Activated CD4-positive, alpha-beta T cell treated with anti-CD3 and anti-CD28 coated beads, Interleukin-2, amount 50 U/mL, for 24 hours (primary cell): ENCODE results near the gene USH2A.
"Not testable (repeated sequence)": the region's sequence is repeated elsewhere in the genome, so short reads cannot be mapped to it uniquely, and the experiment has no call there.

Experiments
- DNase-seq, 2 donors: peaks; one replicate each; pipeline ENCODE4 v3.0.0-alpha.2; 2020; ENCODE audit warnings: low read depth in 1 of 2, low spot score in 1 of 2

The USH2A gene

GRCh38 chr1:216054600-216054999 is 368.6 kb downstream of the USH2A start:
- no peak for DNase-seq

GRCh38 chr1:216051071-216051470 is 372.2 kb downstream of the USH2A start:
- no peak for DNase-seq

- DNase-seq, result no peak
These were observed 373.4 kb downstream of the USH2A start for GRCh38 chr1:216049741-216050430.

GRCh38 chr1:216047811-216048572 is 375.3 kb downstream of the USH2A start:
- no peak for DNase-seq

GRCh38 chr1:216046336-216046735 is 376.9 kb downstream of the USH2A start:
- no peak for DNase-seq

- DNase-seq, result no peak
These were observed 377.8 kb downstream of the USH2A start for GRCh38 chr1:216045400-216045799.

- DNase-seq, result no peak
These were observed 378.7 kb downstream of the USH2A start for GRCh38 chr1:216044538-216044937.

- DNase-seq, result no peak
These were observed 388.7 kb downstream of the USH2A start for GRCh38 chr1:216034506-216034905.

GRCh38 chr1:216032961-216033614 is 390.2 kb downstream of the USH2A start:
- DNase-seq, result no peak

- DNase-seq, result no peak
These were observed 391.0 kb downstream of the USH2A start for GRCh38 chr1:216032284-216032683.

- DNase-seq, result no peak
These were observed 394.6 kb downstream of the USH2A start for GRCh38 chr1:216028631-216029030.

- DNase-seq, result no peak
These were observed 398.7 kb downstream of the USH2A start for GRCh38 chr1:216024546-216024945.

- DNase-seq, result no peak
These were observed 402.4 kb downstream of the USH2A start for GRCh38 chr1:216020743-216021345.

GRCh38 chr1:216015116-216015515 is 408.1 kb downstream of the USH2A start:
- DNase-seq, result no peak

- DNase-seq, result no peak
These were observed 409.2 kb downstream of the USH2A start for GRCh38 chr1:216014086-216014485.

- not testable (repeated sequence) for DNase-seq
These were observed 413.8 kb downstream of the USH2A start for GRCh38 chr1:216009456-216009855.

- DNase-seq, result no peak
These were observed 417.3 kb downstream of the USH2A start for GRCh38 chr1:216005916-216006315.

- DNase-seq, result no peak
These were observed 430.6 kb downstream of the USH2A start for GRCh38 chr1:215992620-215993019.

- no peak for DNase-seq
These were observed 436.0 kb downstream of the USH2A start for GRCh38 chr1:215987092-215987875.

- DNase-seq, result no peak
These were observed 436.8 kb downstream of the USH2A start for GRCh38 chr1:215986401-215986800.

GRCh38 chr1:215983680-215984079 is 439.6 kb downstream of the USH2A start:
- no peak for DNase-seq
